NOMO-1 treated with DMSO at 0.1 percent for 48 hours (cell line): ENCODE data around the gene DUOXA1.
"Not testable (repeated sequence)": the region's sequence is repeated elsewhere in the genome, so short reads cannot be mapped to it uniquely, and the experiment has no call there.

ENCODE experiments used
- DNase-seq: peaks from one replicate; lab custom pipeline; 2025; ENCODE audit not compliant: unreplicated experiment; lab: John Stamatoyannopoulos, UW

The DUOXA1 gene

DNA sequence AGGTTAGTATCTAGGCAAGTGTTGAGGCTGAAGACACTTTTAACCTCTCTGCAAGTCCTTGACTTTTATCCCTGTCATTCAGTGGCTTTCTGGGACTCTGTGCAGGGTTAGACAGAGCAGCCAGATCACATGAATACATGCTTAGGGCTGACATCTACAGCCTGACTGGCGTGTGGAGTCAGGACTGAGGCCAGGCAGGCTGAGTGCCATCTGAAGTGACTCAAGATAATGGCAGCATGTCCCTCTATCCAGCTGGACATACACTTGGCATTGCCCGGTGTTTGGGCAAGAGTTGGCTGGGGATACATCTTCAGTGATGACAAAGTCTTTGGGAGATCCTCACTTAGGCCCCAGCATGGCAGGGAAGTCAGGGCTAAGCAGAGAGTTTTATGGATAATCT, 38.1 kb downstream of the DUOXA1 start:
- no peak for DNase-seq

DNA sequence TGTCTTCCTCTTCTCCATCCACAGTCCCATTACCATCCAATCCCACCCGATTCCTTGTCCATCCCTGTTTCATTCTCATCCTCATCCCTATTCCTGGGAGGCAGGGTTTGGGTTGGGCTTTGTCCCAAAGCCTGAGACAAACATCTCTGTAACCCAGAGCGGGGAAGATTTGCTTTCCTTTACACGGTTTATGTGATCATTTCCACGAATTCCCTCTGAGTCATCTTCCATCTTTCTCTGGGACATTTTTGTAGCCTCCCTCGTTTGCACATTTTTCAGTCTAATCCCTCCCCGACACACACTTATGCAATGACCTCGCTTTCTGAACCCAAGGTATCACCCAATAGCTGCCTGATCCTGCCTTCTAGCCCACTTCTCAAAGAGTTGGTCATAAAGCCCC, 38.5 kb downstream of the DUOXA1 start:
- no peak for DNase-seq

DNA sequence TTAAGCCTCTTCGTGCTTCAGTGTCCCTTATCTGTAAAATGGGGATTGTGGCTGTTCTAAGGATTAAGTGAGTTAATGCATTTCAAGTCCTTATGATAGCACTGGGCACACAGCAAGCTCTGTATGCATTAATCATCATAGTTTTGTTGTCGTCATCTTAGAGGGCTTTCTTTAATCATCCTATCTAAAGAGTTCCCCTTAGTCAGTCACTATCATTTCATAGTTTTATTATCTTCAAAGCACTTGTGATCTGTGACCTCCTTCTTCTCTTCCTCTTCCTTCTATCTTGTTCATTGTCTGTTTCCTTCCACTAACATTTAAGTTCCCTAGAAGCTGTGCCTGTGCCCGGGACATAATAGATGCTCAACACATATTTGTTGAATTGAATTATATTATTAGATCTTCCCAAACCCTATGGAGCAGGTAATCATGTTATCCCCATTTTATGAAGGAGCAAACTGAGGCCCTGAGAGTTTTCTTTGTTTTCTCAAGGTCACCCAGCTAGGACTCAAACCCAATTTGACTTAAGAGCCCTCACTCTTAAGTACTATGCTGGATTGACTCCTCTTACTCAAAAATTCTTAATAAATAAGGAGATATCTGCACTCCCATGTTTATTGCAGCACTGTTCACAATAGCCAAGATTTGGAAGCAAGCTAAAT, 39.8 kb downstream of the DUOXA1 start:
- DNase-seq = no peak

DNA sequence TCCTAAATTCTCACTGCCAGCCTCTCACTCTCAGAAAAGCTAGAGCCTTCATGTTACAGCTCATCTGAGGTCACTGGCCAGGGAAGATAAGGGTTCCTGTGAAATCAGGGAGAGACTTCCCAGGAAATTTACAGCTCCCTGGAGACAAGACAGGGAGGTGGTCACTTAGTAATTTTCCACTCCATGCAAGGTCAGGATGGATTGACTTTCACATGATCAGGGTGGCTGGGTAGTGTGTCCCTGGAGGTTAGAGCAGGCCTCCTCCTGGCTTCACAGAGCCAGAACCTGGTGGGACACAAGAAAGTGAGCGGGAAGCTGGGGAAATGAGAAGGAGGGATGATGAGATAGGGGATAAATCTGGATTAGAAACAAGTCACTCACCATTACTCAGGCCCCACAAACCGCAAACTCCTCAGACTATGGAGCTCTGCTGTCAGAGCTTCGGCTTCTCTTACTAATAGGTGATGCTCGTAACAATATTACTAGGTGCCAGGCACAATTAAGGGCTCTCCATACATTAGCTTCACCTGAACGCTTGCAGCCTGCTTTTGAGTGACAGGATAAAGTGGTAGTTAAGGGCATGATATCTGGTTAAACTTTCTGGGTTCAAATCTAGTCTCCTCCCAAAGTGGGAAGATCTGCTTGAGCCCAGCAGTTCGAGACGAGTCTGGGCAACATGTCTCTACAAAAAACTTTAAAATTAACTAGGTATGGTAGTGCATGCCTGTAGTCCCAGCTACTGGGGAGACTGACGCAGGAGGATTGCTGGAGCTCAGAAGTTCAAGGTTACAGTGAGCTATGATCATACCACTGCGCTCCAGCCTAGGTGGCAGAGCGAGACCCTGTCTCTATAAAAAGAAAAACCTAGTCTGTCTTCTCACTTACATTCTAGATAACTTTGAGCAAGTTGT, 40.6 kb downstream of the DUOXA1 start:
- DNase-seq = no peak

DNA sequence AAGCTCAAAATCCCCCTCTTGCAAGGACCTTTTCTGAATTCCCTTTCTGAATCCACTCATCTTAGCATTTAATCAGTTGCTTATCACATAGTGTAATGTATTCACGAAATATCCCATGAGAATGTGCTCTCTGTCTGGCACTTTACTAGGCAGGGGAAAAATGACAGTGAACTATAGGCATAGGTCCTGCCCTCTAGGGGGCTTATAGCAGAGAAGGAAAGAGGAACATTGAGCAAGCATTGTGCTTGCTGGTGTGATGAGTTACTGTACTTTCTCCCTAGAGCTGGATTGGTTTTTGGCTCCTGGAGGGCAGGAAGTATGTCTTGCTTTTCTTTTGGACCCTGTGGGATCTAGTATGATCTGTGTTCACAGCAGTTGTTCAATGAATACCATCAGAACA, 42.2 kb downstream of the DUOXA1 start:
- DNase-seq = peak; percentile 1

DNA sequence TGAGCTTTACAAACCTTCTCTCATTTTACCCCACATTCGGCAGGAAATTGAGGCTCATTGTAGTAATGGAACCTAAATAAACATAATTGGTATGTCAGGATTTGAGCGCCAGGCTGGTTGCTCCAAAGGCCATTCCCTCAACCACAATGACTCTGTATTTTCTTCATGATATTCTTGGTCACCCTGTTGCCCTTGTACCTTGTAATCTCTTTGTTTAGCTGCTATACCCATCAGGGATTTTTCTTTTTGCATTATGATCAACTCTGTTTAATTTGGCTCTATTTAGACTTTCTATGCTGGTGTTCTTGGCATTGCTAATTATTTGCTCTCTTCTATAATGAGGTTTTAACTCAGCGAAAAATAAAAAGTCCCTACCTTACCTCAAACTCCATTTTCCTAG, 45.5 kb downstream of the DUOXA1 start:
- no peak for DNase-seq

DNA sequence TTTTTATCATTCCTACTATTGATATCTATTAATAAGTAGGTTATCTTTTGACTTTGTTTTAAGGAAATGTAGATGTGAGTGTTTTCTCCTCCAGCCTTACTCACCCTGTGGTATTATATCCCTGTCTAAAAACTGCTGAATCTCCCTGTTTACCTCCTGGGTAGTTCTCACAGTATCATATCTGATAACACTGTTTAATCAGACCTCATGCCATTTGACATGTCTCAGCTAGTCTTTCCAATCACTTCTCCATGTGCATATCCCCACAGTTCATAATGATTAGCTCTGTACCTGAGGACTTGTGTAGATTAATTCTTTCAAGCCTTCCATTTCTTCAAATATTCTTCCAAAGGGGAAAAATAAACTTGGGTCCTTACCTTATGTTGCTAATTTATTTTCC, 46.5 kb downstream of the DUOXA1 start:
- DNase-seq = no peak

DNA sequence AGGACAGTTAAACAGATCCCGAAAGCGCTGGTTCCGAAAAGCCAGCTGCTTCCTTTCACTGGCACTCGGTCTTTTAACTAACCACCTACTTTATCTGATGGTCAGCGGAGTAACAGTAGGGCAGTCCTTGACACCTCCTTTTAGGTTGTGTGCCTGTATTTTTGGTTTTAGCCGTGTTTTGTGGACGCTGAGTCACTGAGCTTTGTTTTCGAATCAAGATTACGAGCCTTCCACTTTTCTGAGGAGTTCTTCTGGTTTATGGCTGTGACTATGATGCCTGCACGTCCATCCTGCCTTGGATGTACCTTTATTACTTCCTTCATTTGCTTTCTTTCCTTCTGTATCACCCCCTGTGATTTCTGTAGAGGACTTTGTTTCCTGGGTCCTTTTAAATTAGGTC, 47.3 kb downstream of the DUOXA1 start:
- DNase-seq = not testable (repeated sequence)

DNA sequence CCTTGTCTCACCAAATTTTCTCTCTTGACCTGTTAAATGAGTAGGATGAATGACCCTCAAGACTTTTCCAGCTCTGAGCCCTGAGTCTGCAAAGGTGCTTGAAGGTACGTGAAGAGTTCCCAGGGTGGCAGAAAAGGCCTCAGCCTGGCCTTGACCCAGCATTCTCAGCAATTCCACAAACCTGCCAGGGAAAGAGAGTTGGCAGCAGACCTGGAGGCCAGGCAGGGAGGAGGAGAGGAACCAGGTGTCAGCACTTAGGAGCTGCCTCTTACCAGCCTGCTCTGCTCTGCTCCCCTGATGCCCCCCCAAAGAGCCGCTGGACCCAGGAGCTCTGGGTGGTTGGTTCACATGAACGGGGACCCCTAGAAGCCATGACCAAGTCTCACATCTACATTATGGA, 49.1 kb downstream of the DUOXA1 start:
- not testable (repeated sequence) for DNase-seq

DNA sequence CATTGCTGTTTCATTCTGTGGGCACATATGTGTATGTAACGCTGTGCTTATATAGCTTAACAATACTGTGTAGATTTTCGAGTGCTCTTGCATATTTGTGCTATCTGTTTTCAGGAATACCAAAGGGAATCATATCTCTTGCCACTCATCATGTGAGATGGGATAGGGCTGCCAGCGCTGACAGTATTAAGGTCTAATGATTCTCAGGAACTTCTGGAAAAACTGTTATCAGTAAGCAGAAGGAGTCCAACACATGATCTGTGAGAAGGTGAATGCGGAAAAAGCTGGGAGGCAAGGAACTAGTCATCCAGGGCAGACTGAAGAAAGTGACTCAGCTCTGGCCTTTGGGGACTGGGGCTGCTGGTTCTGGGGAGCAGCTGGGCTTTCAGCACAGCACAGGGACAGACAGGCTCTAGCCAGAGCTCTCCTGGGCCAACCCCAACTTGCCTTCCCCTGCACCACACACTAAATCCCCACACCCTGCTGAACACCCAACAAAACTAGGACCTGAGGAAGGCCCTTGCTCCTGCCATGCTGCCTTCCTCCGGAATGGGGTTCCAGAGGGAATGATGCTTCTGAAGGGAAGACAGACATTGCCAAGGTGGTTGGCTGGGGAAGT, 49.9 kb downstream of the DUOXA1 start:
- DNase-seq = not testable (repeated sequence)

DNA sequence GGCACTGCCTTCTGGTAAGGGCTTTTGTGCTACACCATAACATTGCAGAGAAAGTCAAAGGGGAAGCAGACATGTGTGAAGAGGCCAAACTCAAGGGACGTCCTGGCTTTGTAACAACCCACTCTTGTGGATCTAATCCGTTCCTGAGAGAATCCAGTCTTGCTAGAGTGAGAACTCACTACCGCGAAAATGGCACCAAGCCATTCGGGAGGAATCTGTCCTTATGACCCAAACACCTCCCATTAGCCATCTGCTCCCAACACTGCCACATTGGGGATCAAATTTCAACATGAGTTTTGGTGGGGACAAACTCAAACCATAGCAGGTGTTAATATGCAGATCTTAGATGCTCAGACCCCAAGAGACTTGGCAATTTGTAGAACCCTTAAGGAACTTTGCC, 50.5 kb downstream of the DUOXA1 start:
- DNase-seq = not testable (repeated sequence)

DNA sequence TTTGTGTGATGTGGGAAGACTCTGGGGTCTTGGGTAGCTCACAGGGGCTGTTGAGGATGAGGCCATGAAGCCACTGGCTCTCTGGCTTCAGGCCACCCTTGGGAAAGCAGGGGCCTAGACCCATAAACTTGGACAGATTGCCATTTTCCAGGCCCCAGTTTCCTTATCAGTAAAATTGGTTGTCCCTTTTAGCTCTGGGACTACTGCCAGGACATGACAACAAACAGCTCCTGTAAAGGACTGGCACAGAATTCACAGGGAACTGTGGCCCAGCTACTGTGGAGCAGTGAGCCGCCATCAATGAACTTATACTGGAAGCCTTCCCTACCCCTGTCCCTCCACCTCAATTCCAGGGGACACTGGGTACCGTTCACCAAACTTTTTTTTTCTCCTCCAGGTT, 52.3 kb downstream of the DUOXA1 start:
- not testable (repeated sequence) for DNase-seq

DNA sequence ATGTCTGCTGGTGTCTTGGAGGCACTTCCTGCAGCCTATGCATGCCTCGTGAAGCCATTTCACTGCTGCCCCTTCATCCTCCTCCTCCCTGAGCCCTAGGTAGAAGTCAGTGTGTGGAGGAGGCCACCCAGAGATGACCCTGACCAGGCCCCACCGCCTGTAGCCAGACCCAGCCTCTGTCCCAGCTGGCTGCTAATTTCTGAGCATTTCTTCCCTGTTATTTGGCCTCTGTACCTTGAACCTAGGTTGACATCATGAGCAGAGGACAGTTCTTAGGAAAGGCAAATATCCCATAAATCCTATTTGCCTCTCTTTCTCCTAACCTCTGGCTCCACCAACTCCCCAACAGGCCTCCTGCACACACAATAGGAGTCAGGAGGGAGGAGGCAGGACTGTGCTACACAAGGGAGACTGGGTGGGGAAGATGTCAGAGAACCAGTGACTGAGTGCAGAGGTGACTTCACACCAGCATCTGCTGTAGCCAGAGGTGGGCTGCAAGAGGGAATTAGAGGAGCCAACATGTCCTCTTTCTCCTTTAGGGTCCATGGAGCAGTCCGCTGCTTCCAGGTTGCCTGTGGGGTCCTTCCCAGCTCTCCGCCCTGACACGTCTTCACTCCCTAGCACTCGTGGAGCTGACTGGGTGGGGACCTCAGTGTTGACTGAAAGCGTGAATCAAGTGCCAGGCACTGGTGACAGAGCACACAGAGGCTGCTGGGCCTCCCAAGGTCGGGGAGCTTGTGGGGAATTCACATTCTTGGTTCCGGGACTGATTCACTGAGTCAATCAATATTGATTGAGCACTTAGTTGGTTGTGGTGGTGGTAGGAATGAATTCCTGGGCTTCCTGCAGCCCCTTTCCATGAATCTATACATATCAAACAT, 54.0 kb downstream of the DUOXA1 start:
- DNase-seq = not testable (repeated sequence)

DNA sequence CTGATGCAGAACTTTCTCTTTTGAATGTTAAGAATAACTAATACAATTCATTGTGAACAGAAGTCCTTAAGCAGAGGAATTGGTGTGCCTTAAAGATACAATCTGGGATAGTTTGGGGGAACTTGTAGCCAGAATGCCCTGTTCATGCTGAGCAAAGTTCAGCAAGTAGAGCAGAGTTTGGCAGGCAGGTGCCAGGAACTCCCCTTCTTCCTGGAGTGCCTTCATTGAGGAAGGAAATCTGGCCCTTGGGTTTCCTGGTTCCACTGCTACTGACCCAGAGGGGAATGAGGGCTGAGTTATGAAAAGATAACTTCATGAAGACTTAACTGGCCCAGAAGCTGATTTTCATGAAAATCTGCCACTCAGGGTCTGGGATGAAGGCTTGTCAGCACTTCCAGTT, 56.1 kb downstream of the DUOXA1 start:
- not testable (repeated sequence) for DNase-seq

DNA sequence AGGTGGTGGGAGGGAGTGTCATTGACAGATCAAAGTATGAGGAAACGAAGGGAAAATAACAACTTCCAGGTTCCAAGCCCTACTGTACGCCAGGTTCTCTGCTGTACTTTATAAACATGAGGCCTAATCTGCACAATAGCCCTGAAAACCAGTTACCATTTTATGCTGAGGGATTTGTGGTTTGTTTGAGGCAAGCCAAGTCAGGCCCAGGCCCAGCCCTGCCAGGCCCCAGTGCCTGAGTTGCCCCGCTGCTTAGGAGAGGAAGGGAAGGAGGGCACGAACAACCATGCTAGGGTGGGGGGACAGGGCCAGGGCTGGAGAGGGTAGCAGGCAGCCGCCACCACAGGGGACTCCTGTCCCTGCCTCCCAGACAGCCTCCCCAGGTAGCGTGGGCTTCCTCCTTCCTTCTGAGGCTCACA, 59.7 kb downstream of the DUOXA1 start:
- DNase-seq = not testable (repeated sequence)
